Measurements from ENCODE around the gene ACOX3. TPM values are rescaled to one million over a fixed set of nuclear protein-coding genes. Genes with fewer than 3 reads are reported as not detected.
"Not testable (repeated sequence)": the region's sequence is repeated elsewhere in the genome, so short reads cannot be mapped to it uniquely, and the experiment has no call there.

ACOX3 gene
- total RNA-seq, 2 experiments from 2014 or later, result 13.2 to 13.6 TPM

DNA sequence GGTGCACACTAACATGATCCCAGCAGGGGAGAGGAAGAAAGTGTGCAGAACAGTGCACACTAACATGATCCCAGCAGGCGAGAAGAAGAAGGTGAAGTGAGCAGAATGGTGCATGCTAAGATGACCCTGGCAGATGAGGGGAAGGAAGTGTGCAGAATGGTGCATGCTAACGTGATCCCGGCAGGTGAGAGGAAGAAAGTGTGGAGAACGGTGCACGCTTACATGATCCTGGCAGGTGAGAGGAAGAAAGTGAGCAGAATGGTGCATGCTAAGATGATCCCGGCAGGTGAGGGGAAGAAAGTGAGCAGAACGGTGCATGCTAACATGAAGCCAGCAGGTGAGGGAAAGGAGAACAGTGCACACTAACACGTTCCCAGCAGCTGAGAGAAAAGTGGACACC is 83.7 kb downstream of the ACOX3 start:
- no peak overlapping the region for H3K4me3 Mint-ChIP-seq
- H3K27me3 Mint-ChIP-seq (ENCODE audit: low read depth), result no peaks in the 10 kb centered on the region
- POLR2A ChIA-PET, result no interaction called here
- DNase-seq, result no peak
- no peaks in the 10 kb centered on the region for H3K4me1 Mint-ChIP-seq (ENCODE audit: low read depth)
- CTCF ChIA-PET, result no interaction called here
- H3K36me3 Mint-ChIP-seq (ENCODE audit: low read depth), result no peaks in the 10 kb centered on the region
- no peak overlapping the region for H3K27ac Mint-ChIP-seq
- H3K9me3 Mint-ChIP-seq (ENCODE audit: insufficient read depth), result peaks cover 4% of the 10 kb centered on the region
- no peak for ATAC-seq

GRCh38 chr4:8355864-8356565 is 84.5 kb downstream of the ACOX3 start:
- Mint-ChIP-seq H3K36me3 (ENCODE audit: low read depth) (no peaks in the 10 kb centered on the region), H3K27ac (no peak overlapping the region), H3K4me1 (ENCODE audit: low read depth) (no peaks in the 10 kb centered on the region), H3K9me3 (ENCODE audit: insufficient read depth) (no peaks in the 10 kb centered on the region), H3K4me3 (no peak overlapping the region), H3K27me3 (ENCODE audit: low read depth) (no peaks in the 10 kb centered on the region)
- ChIA-PET POLR2A (no interaction called here), CTCF (no interaction called here)
- ATAC-seq, result no peak
- DNase-seq, result no peak

DNA sequence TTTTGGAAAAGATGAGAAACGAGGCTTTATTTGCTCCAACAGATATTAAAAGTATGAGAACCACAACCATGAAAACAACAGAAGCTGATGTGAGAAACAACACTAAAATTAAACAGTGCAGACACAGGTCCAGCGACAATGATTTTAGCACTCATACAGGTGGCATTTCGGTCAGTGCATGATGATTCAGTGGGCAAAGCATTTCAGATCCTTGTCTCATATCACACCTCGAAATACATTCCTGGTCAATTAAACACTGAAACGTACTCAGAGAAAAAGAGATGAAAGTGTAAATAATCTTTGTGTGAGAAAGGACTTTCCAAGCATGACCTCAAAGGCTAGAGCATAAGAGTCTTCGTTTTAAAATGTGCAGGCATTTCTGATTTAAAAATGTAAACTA is 85.2 kb downstream of the ACOX3 start:
- H3K27ac Mint-ChIP-seq, result no peak overlapping the region
- CTCF ChIA-PET, result no interaction called here
- no peaks in the 10 kb centered on the region for H3K27me3 Mint-ChIP-seq (ENCODE audit: low read depth)
- H3K9me3 Mint-ChIP-seq (ENCODE audit: insufficient read depth), result no peaks in the 10 kb centered on the region
- POLR2A ChIA-PET, result no interaction called here
- no peak for DNase-seq
- no peak overlapping the region for H3K4me3 Mint-ChIP-seq
- no peak for ATAC-seq
- no peaks in the 10 kb centered on the region for H3K36me3 Mint-ChIP-seq (ENCODE audit: low read depth)
- H3K4me1 Mint-ChIP-seq (ENCODE audit: low read depth), result no peaks in the 10 kb centered on the region

- ChIA-PET POLR2A (no interaction called here), CTCF (no interaction called here)
- H3K36me3 Mint-ChIP-seq (ENCODE audit: low read depth), result no peaks in the 10 kb centered on the region
- H3K4me1 Mint-ChIP-seq (ENCODE audit: low read depth), result no peaks in the 10 kb centered on the region
- ATAC-seq, result no peak
- no peaks in the 10 kb centered on the region for H3K9me3 Mint-ChIP-seq (ENCODE audit: insufficient read depth)
- H3K4me3 Mint-ChIP-seq, result no peak overlapping the region
- H3K27ac Mint-ChIP-seq, result no peak overlapping the region
- no peak for DNase-seq
- no peaks in the 10 kb centered on the region for H3K27me3 Mint-ChIP-seq (ENCODE audit: low read depth)
Observed at GRCh38 chr4:8353912-8354453, 86.5 kb downstream of the ACOX3 start.

DNA sequence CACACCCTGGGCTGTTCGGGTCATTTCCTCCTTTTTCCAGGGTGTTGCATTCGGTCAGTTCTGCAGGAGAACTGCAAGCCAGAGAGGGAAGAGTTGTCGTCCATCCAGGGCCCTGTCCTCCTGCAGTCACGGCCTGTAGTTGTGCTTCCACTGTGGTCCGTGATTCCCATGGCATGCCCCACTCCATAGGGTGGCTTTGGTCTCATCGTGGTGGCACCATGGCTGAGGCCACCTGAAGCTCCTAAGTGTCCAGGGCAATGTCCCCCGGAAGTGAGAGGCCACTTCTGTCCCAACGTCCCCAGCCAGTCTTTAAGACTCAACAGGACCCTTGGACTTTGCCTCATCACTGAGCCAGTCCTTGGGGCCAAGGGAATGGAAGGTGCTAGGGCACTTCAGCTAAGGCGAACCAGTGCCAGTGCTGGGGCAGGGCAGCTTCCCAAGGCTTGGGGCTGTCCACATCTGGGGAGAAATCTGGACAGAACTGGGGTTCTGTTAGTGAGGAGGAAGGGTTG is 87.3 kb downstream of the ACOX3 start:
- DNase-seq (no peak), ATAC-seq (no peak)
- H3K9me3 Mint-ChIP-seq (ENCODE audit: insufficient read depth), result no peaks in the 10 kb centered on the region
- POLR2A ChIA-PET, result no interaction called here
- H3K4me3 Mint-ChIP-seq, result no peak overlapping the region
- no peaks in the 10 kb centered on the region for H3K36me3 Mint-ChIP-seq (ENCODE audit: low read depth)
- CTCF ChIA-PET, result no interaction called here
- no peaks in the 10 kb centered on the region for H3K27me3 Mint-ChIP-seq (ENCODE audit: low read depth)
- no peak overlapping the region for H3K27ac Mint-ChIP-seq
- H3K4me1 Mint-ChIP-seq (ENCODE audit: low read depth), result no peaks in the 10 kb centered on the region

DNA sequence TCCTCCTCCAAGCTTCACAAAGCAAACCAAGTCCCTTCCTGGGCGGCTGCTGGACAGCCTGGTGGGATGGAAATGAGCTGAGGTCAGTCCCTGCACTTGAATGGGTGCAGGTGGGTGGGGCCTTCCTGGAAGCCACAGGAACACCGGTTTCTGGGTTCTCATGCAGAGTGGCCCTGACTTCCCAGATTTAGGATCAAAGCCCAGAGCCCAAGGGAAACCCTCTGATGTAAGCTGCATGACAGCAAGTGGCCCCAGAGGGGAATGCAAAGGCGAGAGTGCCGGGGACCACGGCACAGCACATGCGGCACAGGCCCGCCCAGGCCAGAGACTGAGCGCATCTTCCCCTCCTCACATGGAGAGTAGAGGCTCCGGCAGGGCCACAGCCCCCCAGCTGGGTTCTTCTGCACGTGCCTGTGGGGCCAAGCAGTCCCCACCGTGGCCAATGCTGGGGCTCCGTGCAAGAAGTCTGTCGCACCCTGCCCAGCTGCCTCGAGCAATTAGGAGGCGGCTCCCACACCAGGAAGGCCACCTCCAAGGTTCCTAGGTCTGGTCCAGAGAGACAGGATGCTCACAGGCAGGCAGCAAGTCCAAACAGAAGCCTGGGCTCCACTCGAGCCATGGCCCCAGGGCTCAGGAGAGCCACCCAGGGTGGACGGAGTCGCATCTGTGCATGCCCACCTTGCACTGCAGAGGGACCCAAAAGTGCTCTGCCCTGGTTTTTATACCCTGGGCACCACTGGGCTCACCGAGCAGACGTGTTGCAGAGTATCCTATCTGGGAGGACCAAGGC is 88.0 kb downstream of the ACOX3 start:
- CTCF ChIA-PET, result no interaction called here
- POLR2A ChIA-PET, result no interaction called here
- ATAC-seq (no peak), DNase-seq (no peak)
- no peaks in the 10 kb centered on the region for H3K9me3 Mint-ChIP-seq (ENCODE audit: insufficient read depth)
- H3K36me3 Mint-ChIP-seq (ENCODE audit: low read depth), result no peaks in the 10 kb centered on the region
- H3K4me3 Mint-ChIP-seq, result no peak overlapping the region
- H3K27me3 Mint-ChIP-seq (ENCODE audit: low read depth), result no peaks in the 10 kb centered on the region
- no peaks in the 10 kb centered on the region for H3K4me1 Mint-ChIP-seq (ENCODE audit: low read depth)
- H3K27ac Mint-ChIP-seq, result no peak overlapping the region

GRCh38 chr4:8351931-8352367 is 88.6 kb downstream of the ACOX3 start:
- ATAC-seq, result no peak
- Mint-ChIP-seq H3K4me3 (no peak overlapping the region), H3K4me1 (ENCODE audit: low read depth) (no peaks in the 10 kb centered on the region), H3K36me3 (ENCODE audit: low read depth) (no peaks in the 10 kb centered on the region), H3K27ac (no peak overlapping the region), H3K9me3 (ENCODE audit: insufficient read depth) (no peaks in the 10 kb centered on the region), H3K27me3 (ENCODE audit: low read depth) (no peaks in the 10 kb centered on the region)
- CTCF ChIA-PET, result no interaction called here
- DNase-seq, result no peak
- POLR2A ChIA-PET, result no interaction called here

DNA sequence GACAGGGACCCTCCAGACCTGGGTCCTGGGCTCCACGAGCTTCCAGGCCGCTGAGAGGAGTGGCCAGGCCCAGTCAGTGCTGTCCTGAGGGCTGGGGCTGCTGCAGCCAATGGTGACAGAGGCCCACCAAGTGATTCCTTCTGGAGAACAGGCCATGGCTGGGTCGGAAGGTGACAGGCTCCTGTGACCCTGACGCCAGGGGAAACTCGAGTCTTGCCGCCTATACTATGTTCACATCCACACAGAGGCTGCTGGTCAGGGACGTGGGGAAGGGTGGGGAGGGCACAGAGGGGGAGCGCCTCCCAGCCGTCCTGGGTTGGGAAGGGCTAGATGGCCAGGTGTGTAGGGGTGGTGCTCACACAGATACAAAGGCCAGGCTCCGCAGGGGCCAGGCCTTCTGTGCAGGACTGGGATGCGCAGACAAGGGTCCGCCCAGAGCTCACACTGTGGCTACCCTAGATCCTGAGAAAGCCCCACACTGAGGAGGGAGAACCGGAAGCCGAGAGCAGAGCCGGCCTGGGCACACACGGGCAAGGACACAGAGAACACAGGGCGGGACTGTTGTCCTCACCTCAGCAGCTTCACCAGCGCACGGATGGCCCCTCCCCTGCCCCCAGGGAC is 89.6 kb downstream of the ACOX3 start:
- Mint-ChIP-seq H3K4me1 (ENCODE audit: low read depth) (no peaks in the 10 kb centered on the region), H3K27ac (no peak overlapping the region), H3K27me3 (ENCODE audit: low read depth) (no peaks in the 10 kb centered on the region), H3K4me3 (no peak overlapping the region), H3K36me3 (ENCODE audit: low read depth) (no peaks in the 10 kb centered on the region), H3K9me3 (ENCODE audit: insufficient read depth) (no peaks in the 10 kb centered on the region)
- ATAC-seq (no peak), DNase-seq (no peak)
- POLR2A ChIA-PET, result no interaction called here
- CTCF ChIA-PET, result no interaction called here

DNA sequence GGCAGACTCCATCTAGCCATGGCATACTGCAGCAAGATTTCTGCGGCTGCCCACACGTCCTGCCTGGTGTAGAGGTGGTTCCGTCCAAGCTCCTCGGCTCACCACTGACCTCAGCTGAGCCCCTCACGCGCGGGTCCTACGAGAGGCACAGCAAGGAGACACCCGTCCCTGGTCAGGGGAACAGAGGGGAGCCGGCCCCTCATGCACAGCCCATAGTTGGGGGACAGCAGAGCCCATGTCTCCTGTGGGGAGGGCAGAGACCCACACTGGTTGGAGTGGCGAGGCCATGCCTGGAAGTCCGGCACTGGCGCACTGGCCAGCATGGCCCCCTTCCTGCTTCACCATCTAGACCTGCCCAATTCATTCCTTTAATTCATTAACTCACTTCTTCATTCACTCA is 90.2 kb downstream of the ACOX3 start:
- H3K4me1 Mint-ChIP-seq (ENCODE audit: low read depth), result no peaks in the 10 kb centered on the region
- DNase-seq, result no peak

DNA sequence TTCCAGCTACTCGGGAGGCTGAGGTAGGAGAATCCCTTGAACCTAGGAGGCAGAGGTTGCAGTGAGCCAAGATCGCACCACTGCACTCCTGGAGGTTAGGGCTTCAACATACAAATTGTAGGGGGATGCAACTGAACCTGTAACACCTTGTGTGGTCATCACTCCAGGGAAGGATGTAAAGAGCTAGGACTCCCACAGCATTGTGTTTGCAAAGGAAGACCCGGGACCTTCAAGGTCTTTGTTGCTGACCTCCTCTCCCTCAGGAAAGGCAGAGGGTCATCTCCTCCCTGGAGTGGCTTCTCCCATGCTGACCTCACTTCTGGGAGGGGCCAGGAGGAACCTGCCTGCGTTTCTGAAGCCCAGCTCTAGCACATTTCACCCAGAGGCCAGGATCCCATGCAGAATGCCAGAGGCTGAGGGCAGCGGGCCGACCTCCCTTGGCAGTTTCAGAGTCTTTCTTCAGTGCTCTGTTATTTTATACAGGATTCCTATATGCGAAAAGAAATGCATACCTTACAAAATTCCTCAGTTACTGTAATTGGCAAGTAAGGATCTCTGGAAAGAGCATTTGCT is 90.8 kb downstream of the ACOX3 start:
- H3K4me3 Mint-ChIP-seq, result no peak overlapping the region
- no peaks in the 10 kb centered on the region for H3K27me3 Mint-ChIP-seq (ENCODE audit: low read depth)
- DNase-seq, result no peak
- no peak overlapping the region for H3K27ac Mint-ChIP-seq
- H3K4me1 Mint-ChIP-seq (ENCODE audit: low read depth), result no peaks in the 10 kb centered on the region
- CTCF ChIA-PET, result no interaction called here
- H3K36me3 Mint-ChIP-seq (ENCODE audit: low read depth), result no peaks in the 10 kb centered on the region
- H3K9me3 Mint-ChIP-seq (ENCODE audit: insufficient read depth), result no peaks in the 10 kb centered on the region
- POLR2A ChIA-PET, result no interaction called here
- no peak for ATAC-seq

More for the DNA sequence above, 90.2 kb downstream of the ACOX3 start:
- Mint-ChIP-seq H3K27me3 (ENCODE audit: low read depth) (no peaks in the 10 kb centered on the region), H3K4me3 (no peak overlapping the region), H3K9me3 (ENCODE audit: insufficient read depth) (no peaks in the 10 kb centered on the region), H3K36me3 (ENCODE audit: low read depth) (no peaks in the 10 kb centered on the region), H3K27ac (no peak overlapping the region)
- CTCF ChIA-PET, result no interaction called here
- ATAC-seq, result no peak
- POLR2A ChIA-PET, result no interaction called here

DNA sequence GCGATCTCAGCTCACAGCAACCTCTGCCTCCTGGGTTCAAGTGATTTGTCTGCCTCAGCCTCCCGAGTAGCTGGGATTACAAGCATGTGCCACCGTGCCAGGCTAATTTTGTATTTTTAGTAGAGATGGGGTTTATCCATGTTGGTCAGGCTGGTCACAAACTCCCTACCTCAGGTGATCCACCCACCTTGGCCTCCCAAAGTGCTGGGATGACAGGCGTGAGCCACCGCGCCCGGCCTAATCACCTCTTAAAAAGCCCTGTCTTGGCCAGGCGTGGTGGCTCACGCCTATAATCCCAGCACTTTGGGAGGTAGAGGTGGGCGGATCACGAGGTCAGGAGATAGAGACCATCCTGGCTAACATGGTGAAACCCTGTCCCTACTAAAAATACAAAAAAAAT is 91.3 kb downstream of the ACOX3 start:
- H3K27ac Mint-ChIP-seq; DNase-seq; ATAC-seq; H3K4me3 Mint-ChIP-seq; H3K9me3 Mint-ChIP-seq (ENCODE audit: insufficient read depth); H3K36me3 Mint-ChIP-seq (ENCODE audit: low read depth); CTCF ChIA-PET; H3K27me3 Mint-ChIP-seq (ENCODE audit: low read depth); POLR2A ChIA-PET; H3K4me1 Mint-ChIP-seq (ENCODE audit: low read depth): not testable (repeated sequence)

- H3K4me3 Mint-ChIP-seq, result no peak overlapping the region
- no peaks in the 10 kb centered on the region for H3K36me3 Mint-ChIP-seq (ENCODE audit: low read depth)
- H3K27me3 Mint-ChIP-seq (ENCODE audit: low read depth), result no peaks in the 10 kb centered on the region
- H3K4me1 Mint-ChIP-seq (ENCODE audit: low read depth), result no peaks in the 10 kb centered on the region
- no peaks in the 10 kb centered on the region for H3K9me3 Mint-ChIP-seq (ENCODE audit: insufficient read depth)
- POLR2A ChIA-PET, result no interaction called here
- ATAC-seq (no peak), DNase-seq (no peak)
- CTCF ChIA-PET, result no interaction called here
- no peak overlapping the region for H3K27ac Mint-ChIP-seq
Observed at GRCh38 chr4:8348071-8348470, 92.5 kb downstream of the ACOX3 start.

All from activated CD8-positive, alpha-beta T cell treated with anti-CD3 and anti-CD28 coated beads, Interleukin-2, amount 10 ng/mL, durations not matched to agents 7 days and 5 days (primary cell).